ENCODE data around the gene NUP98. TPM values are rescaled to one million over a fixed set of nuclear protein-coding genes. Genes with fewer than 3 reads are reported as not detected.

The NUP98 gene
- polyA plus RNA-seq, 1 of the 3 experiments (the other 2 are of a cell fraction): 56.4 TPM

- TF ChIP-seq MEF2A (IDR thresholded peaks at IDR 0.05; ENCODE audit: borderline replicate concordance, low read depth): no peak
- no peak for TF ChIP-seq YY1 (IDR thresholded peaks at IDR 0.05; ENCODE audit: low read depth)
Observed at GRCh38 chr11:3684819-3685172, 112.6 kb downstream of the NUP98 start (continued).

GRCh38 chr11:3684129-3684818 lies 113.1 kb downstream of the NUP98 start:
- Histone ChIP-seq H3K79me2 (ENCODE audit: insufficient read depth) (no peaks in the 10 kb centered on the region), H3K9me2 (no peaks in the 10 kb centered on the region), H3K36me3 (replicated peaks in 1 of 2; ENCODE audit: control insufficient read depth in 1 of 2, insufficient read depth in 2 of 2, low read length in 1 of 2) (peaks cover 60 to 80% of the 10 kb centered on the region in 2 experiments), H3K4me3 (ENCODE audit: low read depth in 2 of 2, low read length in 1 of 2) (no peak overlapping the region), H3K27ac (ENCODE audit: low read depth in 2 of 2, low read length in 1 of 2) (no peak overlapping the region), H4K20me1 (ENCODE audit: insufficient read depth) (no peaks in the 10 kb centered on the region), H3K4me2 (no peak overlapping the region), H3K9me3 (no peaks in the 10 kb centered on the region), H2AFZ (ENCODE audit: low read depth) (no peak overlapping the region), H3K9ac (no peak overlapping the region), H3K4me1 (ENCODE audit: control insufficient read depth in 1 of 2, insufficient read depth in 2 of 2, low read depth in 1 of 2, low read length in 1 of 2) (no peaks in the 10 kb centered on the region), H3F3A (replicated peaks; ENCODE audit: insufficient read depth) (no peaks in the 10 kb centered on the region), H3K27me3 (ENCODE audit: insufficient read depth) (no peaks in the 10 kb centered on the region)
- POLR2A ChIA-PET: no interaction called here
- TF ChIP-seq RXRA (IDR thresholded peaks at IDR 0.05; ENCODE audit: borderline replicate concordance, low read depth) (no peak), RAD21 (IDR thresholded peaks at IDR 0.05; ENCODE audit: low read length) (no peak), POLR2AphosphoS5 (IDR thresholded peaks at IDR 0.05; ENCODE audit: low read depth, low read length) (no peak), REST (IDR thresholded peaks at IDR 0.05; ENCODE audit: low read depth, low read length) (no peak), ELF1 (IDR thresholded peaks at IDR 0.05) (no peak), TCF12 (IDR thresholded peaks at IDR 0.05) (no peak), JUND (IDR thresholded peaks at IDR 0.05) (no peak), FOSL2 (IDR thresholded peaks at IDR 0.05; ENCODE audit: borderline replicate concordance, low read depth) (no peak), USF1 (IDR thresholded peaks at IDR 0.05; ENCODE audit: borderline replicate concordance, low read depth) (no peak), NRF1 (IDR thresholded peaks at IDR 0.05; ENCODE audit: low read depth, low read length) (no peak), USF2 (IDR thresholded peaks at IDR 0.05; ENCODE audit: borderline replicate concordance, low read depth, low read length) (no peak), PBX3 (IDR thresholded peaks at IDR 0.05) (no peak), TEAD4 (IDR thresholded peaks at IDR 0.05; ENCODE audit: borderline replicate concordance, insufficient read depth) (no peak), YY1 (IDR thresholded peaks at IDR 0.05; ENCODE audit: low read depth) (no peak)
- WGBS (ENCODE audit: low lambda C conversion rate): 98% methylated on average over 12 of the region's 12 CpGs
- CTCF ChIA-PET: interaction anchor here (2.6 kb wide), 1 partner anchor 10 kb away, joined by 11 read pairs; no protein-coding TSS in a partner anchor
- no peak for DNase-seq

Data from SK-N-SH (cell line).